DOHH2 (cell line): ENCODE data around the gene PHF20.

Source experiments
- EZH2phosphoT487 ChIP-seq: fragments of 200-600 bp; sonication (generic); IDR thresholded peaks from 2 replicates; pipeline ENCODE4 v1.6.1; 2017; ENCODE audit warnings: borderline replicate concordance, mild to moderate bottlenecking, antibody characterized with exemption, low read length, moderate library complexity, mixed read lengths
- TF ChIP-seq, protein P1 (sequence below): fragments of 200-600 bp; sonication (generic); IDR thresholded peaks from one replicate; pipeline ENCODE4 v1.5.1; 2014; ENCODE audit warnings: antibody characterized with exemption, mild to moderate bottlenecking, low read depth, low read length; ENCODE audit not compliant: poor library complexity, severe bottlenecking

- TF ChIP-seq, protein P1, sequence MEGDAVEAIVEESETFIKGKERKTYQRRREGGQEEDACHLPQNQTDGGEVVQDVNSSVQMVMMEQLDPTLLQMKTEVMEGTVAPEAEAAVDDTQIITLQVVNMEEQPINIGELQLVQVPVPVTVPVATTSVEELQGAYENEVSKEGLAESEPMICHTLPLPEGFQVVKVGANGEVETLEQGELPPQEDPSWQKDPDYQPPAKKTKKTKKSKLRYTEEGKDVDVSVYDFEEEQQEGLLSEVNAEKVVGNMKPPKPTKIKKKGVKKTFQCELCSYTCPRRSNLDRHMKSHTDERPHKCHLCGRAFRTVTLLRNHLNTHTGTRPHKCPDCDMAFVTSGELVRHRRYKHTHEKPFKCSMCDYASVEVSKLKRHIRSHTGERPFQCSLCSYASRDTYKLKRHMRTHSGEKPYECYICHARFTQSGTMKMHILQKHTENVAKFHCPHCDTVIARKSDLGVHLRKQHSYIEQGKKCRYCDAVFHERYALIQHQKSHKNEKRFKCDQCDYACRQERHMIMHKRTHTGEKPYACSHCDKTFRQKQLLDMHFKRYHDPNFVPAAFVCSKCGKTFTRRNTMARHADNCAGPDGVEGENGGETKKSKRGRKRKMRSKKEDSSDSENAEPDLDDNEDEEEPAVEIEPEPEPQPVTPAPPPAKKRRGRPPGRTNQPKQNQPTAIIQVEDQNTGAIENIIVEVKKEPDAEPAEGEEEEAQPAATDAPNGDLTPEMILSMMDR: no peak
- TF ChIP-seq EZH2phosphoT487: no peak
Measured at GRCh38 chr20:35950093-35950492, 178.3 kb downstream of the PHF20 start.
